Ishikawa (cell line): Measurements from ENCODE around the gene OR4N5.

Source experiments
- CEBPB ChIP-seq: IDR thresholded peaks from 2 replicates; pipeline ENCODE4 v1.6.1; 2012
- EP300 ChIP-seq: IDR thresholded peaks from 2 replicates; pipeline ENCODE4 v1.6.1; 2012; ENCODE audit warnings: borderline replicate concordance
- FOXM1 ChIP-seq: IDR thresholded peaks from 2 replicates; pipeline ENCODE4 v1.6.1; 2012; ENCODE audit warnings: low read depth, borderline replicate concordance
- REST ChIP-seq: IDR thresholded peaks from 2 replicates; pipeline ENCODE4 v1.6.1; 2012; ENCODE audit warnings: low read depth, mild to moderate bottlenecking
- TAF1 ChIP-seq: IDR thresholded peaks from 2 replicates; pipeline ENCODE4 v1.6.1; 2012; ENCODE audit warnings: low read depth, mild to moderate bottlenecking
- TEAD4 ChIP-seq: IDR thresholded peaks from 2 replicates; pipeline ENCODE4 v1.6.1; 2012
- YY1 ChIP-seq: IDR thresholded peaks from 2 replicates; pipeline ENCODE4 v1.6.1; 2012; ENCODE audit warnings: low read depth
- TF ChIP-seq, protein P1 (sequence below): IDR thresholded peaks from 2 replicates; pipeline ENCODE4 v1.6.1; 2012

GRCh38 chr14:20167091-20167490 is 28.5 kb downstream of the OR4N5 start:
- TF ChIP-seq, protein P1, sequence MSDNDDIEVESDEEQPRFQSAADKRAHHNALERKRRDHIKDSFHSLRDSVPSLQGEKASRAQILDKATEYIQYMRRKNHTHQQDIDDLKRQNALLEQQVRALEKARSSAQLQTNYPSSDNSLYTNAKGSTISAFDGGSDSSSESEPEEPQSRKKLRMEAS = no peak
- TF ChIP-seq TAF1 (no peak), TEAD4 (no peak), YY1 (no peak), CEBPB (no peak), EP300 (no peak), FOXM1 (no peak), REST (no peak)
